ENCODE data around the gene USP48.

The USP48 gene

DNA sequence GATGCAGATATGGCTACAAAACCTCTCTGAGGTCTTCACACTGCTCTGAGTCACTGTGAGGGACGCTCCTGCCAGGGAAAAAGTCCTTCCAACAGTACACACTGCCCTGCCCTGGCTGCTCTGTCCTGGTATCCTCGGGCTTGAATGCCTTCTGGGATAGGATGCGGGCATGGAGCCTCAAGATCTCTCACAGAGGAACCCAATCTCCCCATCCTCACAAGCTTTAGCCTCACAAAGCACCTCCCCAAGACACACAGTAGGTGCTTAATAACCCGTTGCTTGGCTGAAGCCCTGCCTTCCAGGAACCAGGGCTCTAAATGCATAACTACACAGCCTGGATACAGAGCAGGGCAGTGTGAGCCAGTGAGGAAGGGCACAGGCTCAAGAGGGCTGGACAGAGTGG is 123.0 kb downstream of the USP48 start:
- H3K4me3 ChIP-seq (ENCODE audit: low read length), result no peak overlapping the region
- no peaks in the 10 kb centered on the region for H3K4me1 ChIP-seq (ENCODE audit: low read length)
- no peak overlapping the region for H3K27ac ChIP-seq (ENCODE audit: low read length)
- TF ChIP-seq EZH2phosphoT487 (IDR thresholded peaks at IDR 0.05; ENCODE audit: low read length) (no peak), EZH2 (optimal IDR thresholded peaks at IDR 0.05; ENCODE audit: low read depth, low read length) (no peak)
- TF ChIP-seq, protein P1, sequence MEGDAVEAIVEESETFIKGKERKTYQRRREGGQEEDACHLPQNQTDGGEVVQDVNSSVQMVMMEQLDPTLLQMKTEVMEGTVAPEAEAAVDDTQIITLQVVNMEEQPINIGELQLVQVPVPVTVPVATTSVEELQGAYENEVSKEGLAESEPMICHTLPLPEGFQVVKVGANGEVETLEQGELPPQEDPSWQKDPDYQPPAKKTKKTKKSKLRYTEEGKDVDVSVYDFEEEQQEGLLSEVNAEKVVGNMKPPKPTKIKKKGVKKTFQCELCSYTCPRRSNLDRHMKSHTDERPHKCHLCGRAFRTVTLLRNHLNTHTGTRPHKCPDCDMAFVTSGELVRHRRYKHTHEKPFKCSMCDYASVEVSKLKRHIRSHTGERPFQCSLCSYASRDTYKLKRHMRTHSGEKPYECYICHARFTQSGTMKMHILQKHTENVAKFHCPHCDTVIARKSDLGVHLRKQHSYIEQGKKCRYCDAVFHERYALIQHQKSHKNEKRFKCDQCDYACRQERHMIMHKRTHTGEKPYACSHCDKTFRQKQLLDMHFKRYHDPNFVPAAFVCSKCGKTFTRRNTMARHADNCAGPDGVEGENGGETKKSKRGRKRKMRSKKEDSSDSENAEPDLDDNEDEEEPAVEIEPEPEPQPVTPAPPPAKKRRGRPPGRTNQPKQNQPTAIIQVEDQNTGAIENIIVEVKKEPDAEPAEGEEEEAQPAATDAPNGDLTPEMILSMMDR (IDR thresholded peaks at IDR 0.05; ENCODE audit: low read length), result no peak
- no peaks in the 10 kb centered on the region for H3K79me2 ChIP-seq (ENCODE audit: low read length)
- no peak for DNase-seq
- H3K4me2 ChIP-seq (ENCODE audit: low read depth, low read length), result no peak overlapping the region
- no peak overlapping the region for H2AFZ ChIP-seq (ENCODE audit: low read length)
- no peaks in the 10 kb centered on the region for H3K9me3 ChIP-seq (replicated peaks; ENCODE audit: insufficient read depth, low read length)
- no peaks in the 10 kb centered on the region for H4K20me1 ChIP-seq (ENCODE audit: insufficient read depth, low read length)
- H3K9ac ChIP-seq (ENCODE audit: low read length), result no peak overlapping the region
- H3K27me3 ChIP-seq (replicated peaks; ENCODE audit: insufficient read depth, low read length), result peaks cover 74% of the 10 kb centered on the region
- H3K36me3 ChIP-seq (replicated peaks; ENCODE audit: insufficient read depth, low read length), result no peaks in the 10 kb centered on the region
- H3K9me2 ChIP-seq (replicated peaks; ENCODE audit: insufficient read depth, low read length), result no peaks in the 10 kb centered on the region
- no peaks in the 10 kb centered on the region for H3F3A ChIP-seq (ENCODE audit: insufficient read depth, low read length)

DNA sequence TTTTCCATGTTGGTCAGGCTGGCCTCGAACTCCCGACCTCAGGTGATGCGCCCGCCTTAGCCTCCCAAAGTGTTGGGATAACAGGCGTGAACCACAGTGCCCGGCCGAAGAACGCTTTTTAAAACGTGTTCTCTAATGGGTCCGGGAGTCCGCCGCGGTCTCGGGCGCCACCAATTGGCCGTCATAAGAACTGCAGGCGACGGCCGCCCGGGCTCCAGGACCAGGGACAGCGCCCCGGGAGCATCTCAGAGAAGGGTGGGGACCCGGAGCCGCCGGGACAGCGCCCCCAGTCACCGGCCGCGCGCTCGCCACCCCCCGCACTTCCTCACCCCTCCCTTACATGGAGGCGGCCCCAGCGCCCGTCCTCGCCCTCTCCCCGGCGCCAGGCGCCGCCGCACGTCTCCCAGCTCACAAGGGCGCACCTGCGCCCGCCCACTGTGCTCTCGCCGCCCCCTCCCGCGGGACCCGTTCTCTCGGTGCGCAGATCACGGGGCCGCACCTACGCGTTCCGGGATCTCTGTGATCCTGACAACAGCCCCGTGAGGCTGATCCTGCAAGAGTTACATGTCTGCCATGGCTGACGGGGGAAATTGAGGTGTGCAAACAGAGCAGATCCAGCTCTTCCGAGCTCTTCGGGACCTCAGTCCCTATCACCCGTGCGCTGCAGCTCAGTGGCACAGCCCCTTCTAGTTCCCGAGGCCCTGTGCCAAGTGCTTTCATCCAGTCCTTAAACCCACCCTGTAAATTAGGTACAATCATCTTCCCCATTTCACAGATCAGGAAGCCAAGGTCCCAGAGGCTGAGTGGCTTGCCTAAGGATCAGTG is 123.6 kb downstream of the USP48 start:
- peak; percentile 59 for DNase-seq
- no peaks in the 10 kb centered on the region for H3F3A ChIP-seq (ENCODE audit: insufficient read depth, low read length)
- H3K4me1 ChIP-seq (ENCODE audit: low read length), result no peaks in the 10 kb centered on the region
- H3K27ac ChIP-seq (ENCODE audit: low read length), result no peak overlapping the region
- H3K27me3 ChIP-seq (replicated peaks; ENCODE audit: insufficient read depth, low read length), result peaks cover 72% of the 10 kb centered on the region
- H3K4me2 ChIP-seq (ENCODE audit: low read depth, low read length), result peak overlapping the region; percentile 81
- no peaks in the 10 kb centered on the region for H3K9me3 ChIP-seq (replicated peaks; ENCODE audit: insufficient read depth, low read length)
- H2AFZ ChIP-seq (ENCODE audit: low read length), result no peak overlapping the region
- TF ChIP-seq EZH2 (optimal IDR thresholded peaks at IDR 0.05; ENCODE audit: low read depth, low read length) (no peak), EZH2phosphoT487 (IDR thresholded peaks at IDR 0.05; ENCODE audit: low read length) (no peak)
- TF ChIP-seq, protein P1 (IDR thresholded peaks at IDR 0.05; ENCODE audit: low read length), result peak; percentile 81
- no peak overlapping the region for H3K9ac ChIP-seq (ENCODE audit: low read length)
- H3K36me3 ChIP-seq (replicated peaks; ENCODE audit: insufficient read depth, low read length), result no peaks in the 10 kb centered on the region
- no peaks in the 10 kb centered on the region for H3K79me2 ChIP-seq (ENCODE audit: low read length)
- H3K9me2 ChIP-seq (replicated peaks; ENCODE audit: insufficient read depth, low read length), result no peaks in the 10 kb centered on the region
- H4K20me1 ChIP-seq (ENCODE audit: insufficient read depth, low read length), result no peaks in the 10 kb centered on the region
- peak overlapping the region; percentile 20; the same call in 1 of the 2 replicates for H3K4me3 ChIP-seq (ENCODE audit: low read length)

DNA sequence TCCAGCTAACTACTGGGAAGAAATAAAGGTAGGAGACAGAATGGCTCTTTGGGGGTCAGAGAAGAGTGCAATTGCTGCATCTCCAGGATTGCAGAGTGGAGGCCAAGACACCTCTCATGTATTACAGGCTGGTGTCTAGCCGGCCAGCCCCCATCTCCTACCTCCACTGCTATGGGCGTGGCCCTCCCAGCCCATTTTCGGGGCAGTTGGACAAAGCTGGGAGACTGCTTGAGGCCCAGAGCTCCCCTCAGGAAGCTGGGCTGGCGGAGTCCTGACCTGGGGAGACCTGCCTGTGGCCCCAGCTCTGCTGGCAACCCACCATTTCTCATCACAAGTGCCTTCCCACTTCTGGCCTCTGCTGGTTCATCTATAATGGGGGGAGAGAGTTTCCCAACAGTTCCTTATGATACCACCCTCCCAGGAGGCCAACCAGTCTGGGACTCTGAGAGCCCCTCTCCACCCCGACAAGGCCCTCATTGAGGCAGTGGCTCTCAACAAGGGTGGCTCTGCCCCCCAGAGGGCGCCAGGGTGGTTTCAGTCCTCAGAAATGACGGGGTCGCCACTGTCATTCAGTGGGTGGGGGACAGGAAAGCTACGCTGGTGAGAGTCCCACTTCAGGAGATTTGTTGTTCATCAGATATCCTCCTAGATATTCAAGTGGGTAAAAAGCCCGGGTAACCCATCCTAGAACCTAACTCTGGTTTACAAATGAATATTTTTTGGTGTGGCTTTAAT is 125.3 kb downstream of the USP48 start:
- H3K4me2 ChIP-seq (ENCODE audit: low read depth, low read length), result no peak overlapping the region
- no peak overlapping the region for H2AFZ ChIP-seq (ENCODE audit: low read length)
- no peaks in the 10 kb centered on the region for H3K4me1 ChIP-seq (ENCODE audit: low read length)
- no peaks in the 10 kb centered on the region for H3K79me2 ChIP-seq (ENCODE audit: low read length)
- no peak overlapping the region for H3K27ac ChIP-seq (ENCODE audit: low read length)
- no peak for DNase-seq
- no peaks in the 10 kb centered on the region for H4K20me1 ChIP-seq (ENCODE audit: insufficient read depth, low read length)
- TF ChIP-seq EZH2phosphoT487 (IDR thresholded peaks at IDR 0.05; ENCODE audit: low read length) (no peak), EZH2 (optimal IDR thresholded peaks at IDR 0.05; ENCODE audit: low read depth, low read length) (no peak)
- TF ChIP-seq, protein P1 (IDR thresholded peaks at IDR 0.05; ENCODE audit: low read length), result no peak
- H3K36me3 ChIP-seq (replicated peaks; ENCODE audit: insufficient read depth, low read length), result no peaks in the 10 kb centered on the region
- no peaks in the 10 kb centered on the region for H3K9me2 ChIP-seq (replicated peaks; ENCODE audit: insufficient read depth, low read length)
- H3K4me3 ChIP-seq (ENCODE audit: low read length), result no peak overlapping the region
- no peaks in the 10 kb centered on the region for H3K9me3 ChIP-seq (replicated peaks; ENCODE audit: insufficient read depth, low read length)
- no peaks in the 10 kb centered on the region for H3F3A ChIP-seq (ENCODE audit: insufficient read depth, low read length)
- H3K9ac ChIP-seq (ENCODE audit: low read length), result no peak overlapping the region
- H3K27me3 ChIP-seq (replicated peaks; ENCODE audit: insufficient read depth, low read length), result peaks cover 69% of the 10 kb centered on the region
